H1 (cell line): ENCODE data around the gene GRIK1.

ENCODE experiments used
- CTCF ChIP-seq, 3 experiments: IDR thresholded peaks; 1 replicate in 2 of 3; 2 replicates in 1 of 3; pipeline versions ENCODE4 v1.5.1 to v1.6.1; 2011; ENCODE audit warnings: low read length in 3 of 3, mild to moderate bottlenecking in 3 of 3, inconsistent platforms in 2 of 3, low read depth in 1 of 3, moderate library complexity in 1 of 3; ENCODE audit not compliant: insufficient read depth in 1 of 3; ENCODE audit errors: control extremely low read depth in 1 of 3
- EGR1 ChIP-seq: IDR thresholded peaks from 2 replicates; pipeline ENCODE4 v1.6.1; 2011; ENCODE audit warnings: low read depth, low read length, borderline replicate concordance
- EZH2 ChIP-seq: fragments of 200-600 bp; sonication (generic); IDR thresholded peaks from 2 replicates; pipeline ENCODE4 v1.7.1; 2012; ENCODE audit warnings: low read depth, mild to moderate bottlenecking, moderate library complexity, low read length, inconsistent platforms; ENCODE audit not compliant: severe bottlenecking
- HDAC2 ChIP-seq, 2 experiments: fragments of 300-600 bp in 1 of 2; sonication (generic) in 1 of 2; IDR thresholded peaks; 2 replicates each; pipeline ENCODE4 v1.6.1; 2011 to 2012; ENCODE audit warnings: low read depth in 2 of 2, low read length in 2 of 2, mild to moderate bottlenecking in 2 of 2, moderate library complexity in 2 of 2, borderline replicate concordance in 1 of 2, inconsistent platforms in 1 of 2
- HDAC6 ChIP-seq: IDR thresholded peaks from one replicate; pipeline ENCODE4 v1.7.1; 2012; ENCODE audit warnings: low read depth, mild to moderate bottlenecking, inconsistent platforms, low read length, moderate library complexity
- JUN ChIP-seq: IDR thresholded peaks from 2 replicates; pipeline ENCODE4 v1.6.1; 2011; ENCODE audit warnings: low read depth, mild to moderate bottlenecking, improper control_type of control experiment, low read length
- MAFK ChIP-seq: IDR thresholded peaks from 2 replicates; pipeline ENCODE4 v1.6.1; 2012; ENCODE audit warnings: low read depth, mild to moderate bottlenecking, improper control_type of control experiment, low read length
- POLR2A ChIP-seq, 2 experiments: IDR thresholded peaks; 1 replicate in 1 of 2; 2 replicates in 1 of 2; pipeline ENCODE4 v1.6.1; 2011; ENCODE audit warnings: low read depth in 2 of 2, low read length in 2 of 2, mild to moderate bottlenecking in 2 of 2; ENCODE audit errors: control extremely low read depth in 1 of 2
- RAD21 ChIP-seq, 2 experiments: IDR thresholded peaks in 1 of 2; conservative IDR thresholded peaks in 1 of 2; 2 replicates each; pipeline ENCODE4 v1.6.1; 2011; ENCODE audit warnings: low read depth in 2 of 2, low read length in 2 of 2, improper control_type of control experiment in 1 of 2, inconsistent platforms in 1 of 2, mild to moderate bottlenecking in 1 of 2, moderate library complexity in 1 of 2
- RXRA ChIP-seq: IDR thresholded peaks from 2 replicates; pipeline ENCODE4 v1.6.1; 2011; ENCODE audit warnings: low read depth, mild to moderate bottlenecking, low read length, moderate library complexity; ENCODE audit not compliant: insufficient read depth
- SP4 ChIP-seq: IDR thresholded peaks from 2 replicates; pipeline ENCODE4 v1.6.1; 2012; ENCODE audit warnings: low read length, inconsistent platforms
- TCF12 ChIP-seq: IDR thresholded peaks from 2 replicates; pipeline ENCODE4 v1.6.1; 2011; ENCODE audit warnings: low read depth, mild to moderate bottlenecking, low read length

GRCh38 chr21:29555601-29556000 is 384.2 kb downstream of the GRIK1 start:
- TF ChIP-seq CTCF (IDR thresholded peaks at IDR 0.05; ENCODE audit: control extremely low read depth in 1 of 3, insufficient read depth in 1 of 3, low read depth in 1 of 3, low read length in 3 of 3): no peak
- TF ChIP-seq SP4: no peak
- no peak for TF ChIP-seq EGR1
- no peak for TF ChIP-seq JUN
- TF ChIP-seq EZH2: no peak
- TF ChIP-seq POLR2A (IDR thresholded peaks at IDR 0.05; ENCODE audit: control extremely low read depth in 1 of 2, low read depth in 2 of 2, low read length in 2 of 2): no peak
- TF ChIP-seq TCF12: no peak
- TF ChIP-seq RAD21 (IDR thresholded peaks at IDR 0.05 in 1 of 2, conservative IDR thresholded peaks at IDR 0.05 in 1 of 2; ENCODE audit: low read depth in 2 of 2, low read length in 2 of 2): no peak
- TF ChIP-seq HDAC2 (IDR thresholded peaks at IDR 0.05; ENCODE audit: borderline replicate concordance in 1 of 2, low read depth in 2 of 2, low read length in 2 of 2): no peak
- TF ChIP-seq MAFK: no peak
- TF ChIP-seq HDAC6: no peak
- TF ChIP-seq RXRA: no peak
